Ovary (tissue), 3 donors: ENCODE measurements around the gene SLC7A5.

ENCODE experiments used
- EP300 ChIP-seq: sonication (generic); formaldehyde crosslinking; IDR thresholded peaks from one replicate; pipeline ENCODE4 v1.6.1; 2017; ENCODE audit warnings: antibody characterized with exemption
- POLR2A ChIP-seq: fragments of 450-650 bp; IDR thresholded peaks from one replicate; pipeline ENCODE4 v1.6.1; 2017; ENCODE audit warnings: antibody characterized with exemption, mild to moderate bottlenecking, moderate library complexity
- TF ChIP-seq, protein P1 (sequence below), 3 donors: fragments of 450-650 bp in 2 of 3; fragments of 200-600 bp in 1 of 3; IDR thresholded peaks; one replicate each; pipeline versions ENCODE4 v1.5.1 to v1.8.0; 2016 to 2022; ENCODE audit warnings: antibody characterized with exemption in 3 of 3, mild to moderate bottlenecking in 1 of 3
- donor health status: DM: no; HTN: no; CAD: no.

DNA sequence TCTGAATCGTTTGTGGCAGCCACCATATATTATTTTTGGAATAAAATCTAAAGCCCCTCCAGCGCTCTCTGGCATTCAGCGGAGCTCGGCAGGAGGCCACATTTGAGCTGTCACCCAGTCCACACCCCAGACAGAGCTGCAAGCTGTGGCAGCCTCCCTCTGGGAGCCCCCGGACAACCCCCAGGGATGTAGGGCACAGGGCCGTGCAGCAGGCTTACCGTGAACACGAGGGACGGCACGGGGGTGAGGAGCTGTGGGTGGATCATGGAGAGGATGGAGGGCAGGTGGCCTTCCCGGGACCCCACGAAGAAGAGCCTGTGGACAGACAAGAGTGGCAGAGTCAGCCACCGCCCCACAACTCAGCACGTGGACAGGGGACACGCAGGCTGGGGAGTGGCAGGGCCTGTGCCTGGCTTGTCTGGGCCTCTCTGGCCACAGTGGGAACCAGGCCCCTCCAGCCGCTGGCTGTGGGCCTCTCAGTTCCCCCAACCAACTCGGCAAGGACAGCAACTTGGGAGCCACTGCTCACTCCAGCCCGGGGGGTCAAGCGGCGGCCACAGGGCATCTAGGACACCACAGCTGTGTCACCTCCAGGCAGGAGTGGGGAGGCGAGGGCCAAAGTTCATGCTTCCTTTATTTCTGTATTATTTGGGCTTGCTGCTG is 31.5 kb downstream of the SLC7A5 start:
- TF ChIP-seq, protein P1, sequence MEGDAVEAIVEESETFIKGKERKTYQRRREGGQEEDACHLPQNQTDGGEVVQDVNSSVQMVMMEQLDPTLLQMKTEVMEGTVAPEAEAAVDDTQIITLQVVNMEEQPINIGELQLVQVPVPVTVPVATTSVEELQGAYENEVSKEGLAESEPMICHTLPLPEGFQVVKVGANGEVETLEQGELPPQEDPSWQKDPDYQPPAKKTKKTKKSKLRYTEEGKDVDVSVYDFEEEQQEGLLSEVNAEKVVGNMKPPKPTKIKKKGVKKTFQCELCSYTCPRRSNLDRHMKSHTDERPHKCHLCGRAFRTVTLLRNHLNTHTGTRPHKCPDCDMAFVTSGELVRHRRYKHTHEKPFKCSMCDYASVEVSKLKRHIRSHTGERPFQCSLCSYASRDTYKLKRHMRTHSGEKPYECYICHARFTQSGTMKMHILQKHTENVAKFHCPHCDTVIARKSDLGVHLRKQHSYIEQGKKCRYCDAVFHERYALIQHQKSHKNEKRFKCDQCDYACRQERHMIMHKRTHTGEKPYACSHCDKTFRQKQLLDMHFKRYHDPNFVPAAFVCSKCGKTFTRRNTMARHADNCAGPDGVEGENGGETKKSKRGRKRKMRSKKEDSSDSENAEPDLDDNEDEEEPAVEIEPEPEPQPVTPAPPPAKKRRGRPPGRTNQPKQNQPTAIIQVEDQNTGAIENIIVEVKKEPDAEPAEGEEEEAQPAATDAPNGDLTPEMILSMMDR (IDR thresholded peaks at IDR 0.05): no peak
- TF ChIP-seq POLR2A (no peak), EP300 (no peak)
